NCI-H524 treated with DMSO at 0.1 percent for 48 hours (cell line): Measurements from ENCODE around the gene PLXNA1.

Experiments
- DNase-seq: peaks from one replicate; lab custom pipeline; 2025; lab: John Stamatoyannopoulos, UW

The PLXNA1 gene

GRCh38 chr3:127002195-127003174 is 19.6 kb downstream of the PLXNA1 start:
- DNase-seq: no peak

- no peak for DNase-seq
Measured at GRCh38 chr3:127003175-127003555, 20.2 kb downstream of the PLXNA1 start.

- no peak for DNase-seq
Measured at GRCh38 chr3:127003601-127004280, 20.8 kb downstream of the PLXNA1 start.

GRCh38 chr3:127004641-127005397 is 21.9 kb downstream of the PLXNA1 start:
- no peak for DNase-seq

GRCh38 chr3:127005864-127006500 is 23.1 kb downstream of the PLXNA1 start:
- DNase-seq: no peak

GRCh38 chr3:127006781-127007436 is 24.0 kb downstream of the PLXNA1 start:
- no peak for DNase-seq

- no peak for DNase-seq
Measured at GRCh38 chr3:127008236-127008635, 25.3 kb downstream of the PLXNA1 start.

GRCh38 chr3:127009531-127009930 is 26.6 kb downstream of the PLXNA1 start:
- no peak for DNase-seq

GRCh38 chr3:127011270-127011992 is 28.5 kb downstream of the PLXNA1 start:
- no peak for DNase-seq

- DNase-seq: no peak
Measured at GRCh38 chr3:127012091-127012490, 29.2 kb downstream of the PLXNA1 start.

- no peak for DNase-seq
Measured at GRCh38 chr3:127013181-127013580, 30.3 kb downstream of the PLXNA1 start.

- no peak for DNase-seq
Measured at GRCh38 chr3:127013758-127014535, 31.0 kb downstream of the PLXNA1 start.

- DNase-seq: no peak
Measured at GRCh38 chr3:127014536-127015281, 31.8 kb downstream of the PLXNA1 start.

GRCh38 chr3:127015282-127016042 is 32.5 kb downstream of the PLXNA1 start:
- DNase-seq: no peak

GRCh38 chr3:127016043-127016343 is 33.1 kb downstream of the PLXNA1 start:
- no peak for DNase-seq

- no peak for DNase-seq
Measured at GRCh38 chr3:127016461-127016860, 33.5 kb downstream of the PLXNA1 start.

- no peak for DNase-seq
Measured at GRCh38 chr3:127017229-127017628, 34.3 kb downstream of the PLXNA1 start.

GRCh38 chr3:127017781-127018180 is 34.9 kb downstream of the PLXNA1 start:
- DNase-seq: no peak
